Skeletal muscle satellite cell (primary cell): Measurements from ENCODE around the gene TMEM175.

Source experiments
- H3K27me3 ChIP-seq: 2 replicates; pipeline ENCODE4 v1.7.0; 2013; ENCODE audit warnings: low read length; ENCODE audit not compliant: control insufficient read depth, insufficient read depth
- H3K36me3 ChIP-seq: 2 replicates; pipeline ENCODE4 v1.7.0; 2013; ENCODE audit warnings: mild to moderate bottlenecking, control low read depth, low read length; ENCODE audit not compliant: insufficient read depth
- H3K4me1 ChIP-seq: 2 replicates; pipeline ENCODE4 v1.7.0; 2013; ENCODE audit warnings: low read length; ENCODE audit not compliant: control insufficient read depth, insufficient read depth
- H3K4me2 ChIP-seq: 2 replicates; pipeline ENCODE4 v1.7.0; 2013; ENCODE audit warnings: mild to moderate bottlenecking, low read length
- H3K4me3 ChIP-seq: 2 replicates; pipeline ENCODE4 v1.7.0; 2013; ENCODE audit warnings: low read length
- H3K9ac ChIP-seq: 2 replicates; pipeline ENCODE4 v1.7.0; 2013; ENCODE audit warnings: mild to moderate bottlenecking, low read depth, low read length, moderate library complexity
- H3K9me3 ChIP-seq: replicated peaks from 2 replicates; pipeline ENCODE4 v1.7.0; 2013; ENCODE audit warnings: mild to moderate bottlenecking, control low read depth, low read length

TMEM175 gene

DNA sequence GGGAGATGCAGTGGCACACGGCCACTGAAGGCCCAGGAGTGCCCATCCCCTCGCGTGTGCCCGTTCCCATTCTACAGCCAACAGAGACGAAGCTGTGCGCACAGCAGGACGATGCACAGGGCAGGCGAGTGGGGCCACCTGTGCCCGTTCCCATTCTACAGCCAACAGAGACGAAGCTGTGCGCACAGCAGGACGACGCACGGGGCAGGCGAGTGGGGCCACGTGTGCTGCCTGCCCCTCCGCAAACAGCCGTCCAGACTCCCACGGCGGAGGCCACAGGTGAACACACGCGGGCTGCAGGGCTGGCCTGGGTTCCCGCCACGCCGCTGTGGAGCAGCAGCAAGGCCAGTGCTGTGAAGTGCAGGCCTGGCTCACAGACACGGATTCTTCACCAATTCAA lies 32.2 kb upstream of the TMEM175 start:
- Histone ChIP-seq H3K4me1 (peaks cover 7% of the 10 kb centered on the region), H3K9ac (no peak overlapping the region), H3K4me2 (no peak overlapping the region), H3K27me3 (no peaks in the 10 kb centered on the region), H3K36me3 (peaks cover 46% of the 10 kb centered on the region), H3K4me3 (no peak overlapping the region), H3K9me3 (no peaks in the 10 kb centered on the region)

GRCh38 chr4:900721-901120 lies 31.5 kb upstream of the TMEM175 start:
- Histone ChIP-seq H3K4me3 (no peak overlapping the region), H3K27me3 (no peaks in the 10 kb centered on the region), H3K4me1 (peaks cover 7% of the 10 kb centered on the region), H3K9ac (no peak overlapping the region), H3K36me3 (peaks cover 43% of the 10 kb centered on the region), H3K4me2 (no peak overlapping the region), H3K9me3 (no peaks in the 10 kb centered on the region)

GRCh38 chr4:901192-901910 lies 30.9 kb upstream of the TMEM175 start:
- H3K4me2 ChIP-seq, result no peak overlapping the region
- no peaks in the 10 kb centered on the region for H3K27me3 ChIP-seq
- peaks cover 46% of the 10 kb centered on the region for H3K36me3 ChIP-seq
- no peak overlapping the region for H3K4me3 ChIP-seq
- H3K9me3 ChIP-seq, result no peaks in the 10 kb centered on the region
- H3K4me1 ChIP-seq, result peaks cover 7% of the 10 kb centered on the region
- H3K9ac ChIP-seq, result no peak overlapping the region

DNA sequence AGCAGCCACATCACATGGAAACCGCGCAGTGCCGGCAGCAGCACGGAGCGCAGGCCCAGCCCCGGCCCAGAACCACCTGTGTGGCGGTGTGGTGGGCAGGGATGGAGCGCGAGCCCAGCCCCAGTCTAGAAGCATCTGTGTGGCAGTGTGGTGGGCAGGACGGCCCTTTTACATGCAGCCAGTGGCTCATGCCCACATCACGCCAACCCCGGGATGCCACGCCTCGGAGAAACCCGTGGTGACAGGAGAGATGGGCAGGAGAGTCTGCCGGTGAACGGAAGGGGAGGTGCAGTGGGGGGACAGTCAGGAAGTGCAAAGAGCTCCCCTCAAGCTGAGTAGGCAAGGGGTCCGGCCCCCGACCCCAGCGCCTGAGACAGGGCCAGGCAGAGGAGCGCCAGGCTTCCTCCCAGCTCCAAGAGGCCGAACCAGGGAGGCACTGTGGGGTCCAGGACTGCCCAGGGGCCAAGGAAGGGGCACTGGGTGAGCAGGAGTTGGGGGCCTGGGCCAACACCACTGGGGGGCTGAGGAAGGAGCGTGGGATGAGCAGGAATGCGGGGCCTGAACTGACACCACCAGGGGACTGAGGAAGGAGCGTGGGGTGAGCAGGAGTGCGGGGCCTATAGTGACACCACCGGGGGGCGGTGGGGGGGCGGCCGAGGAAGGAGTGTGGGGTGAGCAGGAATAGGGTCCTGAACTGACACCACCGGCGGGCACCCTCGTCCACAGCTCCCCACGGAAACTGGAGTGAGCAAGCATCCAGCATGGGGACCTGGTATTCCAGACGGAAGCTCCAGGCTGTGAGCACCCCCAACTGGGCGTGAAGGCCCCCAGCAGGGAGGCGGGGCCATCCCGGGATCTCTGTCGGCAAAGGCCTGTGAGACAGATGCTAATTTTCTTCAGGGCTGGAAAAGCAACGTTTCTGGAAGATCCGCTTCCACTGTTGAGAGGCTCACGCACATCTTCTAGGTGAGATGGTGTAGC lies 28.9 kb upstream of the TMEM175 start:
- H3K4me1 ChIP-seq, result peaks cover 7% of the 10 kb centered on the region
- peaks cover 33% of the 10 kb centered on the region for H3K36me3 ChIP-seq

DNA sequence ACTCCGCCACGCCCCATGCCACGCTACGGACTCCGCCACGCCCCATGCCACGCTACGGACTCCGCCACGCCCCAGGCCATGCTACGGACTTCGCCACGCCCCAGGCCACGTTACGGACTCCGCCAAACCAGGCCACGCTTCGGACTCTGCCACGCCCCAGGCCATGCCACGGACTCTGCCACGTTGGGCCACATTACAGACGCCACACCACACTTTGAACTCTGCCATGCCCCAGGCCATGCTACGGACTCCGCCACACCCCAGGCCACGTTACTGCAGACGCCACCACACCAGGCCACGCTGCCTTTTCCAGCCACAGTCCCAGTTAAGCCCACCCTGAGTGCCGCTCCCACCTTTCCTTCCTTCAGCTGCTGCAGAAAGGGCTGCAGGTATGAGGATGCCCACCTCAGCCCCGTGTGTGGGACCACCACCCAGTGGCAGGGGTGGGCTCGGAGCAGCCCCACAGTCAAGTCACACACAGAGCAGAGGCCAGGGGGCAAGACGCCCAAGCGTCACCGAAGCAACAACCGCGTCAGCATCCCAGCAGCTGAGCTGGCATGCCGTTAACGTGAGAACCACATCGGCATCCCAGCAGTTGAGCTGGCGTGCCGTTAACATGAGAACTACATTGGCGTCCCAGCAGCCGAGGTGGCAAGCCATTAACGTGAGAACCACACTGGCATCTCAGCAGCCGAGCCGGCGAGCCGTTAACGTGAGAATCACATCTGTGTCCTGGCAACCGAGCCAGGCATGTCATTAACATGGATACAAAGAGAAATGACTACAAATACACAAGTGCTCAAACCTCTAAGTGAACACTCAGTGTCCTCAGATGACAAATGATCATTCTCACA lies 26.5 kb upstream of the TMEM175 start:
- peaks cover 38% of the 10 kb centered on the region for H3K36me3 ChIP-seq
- H3K27me3 ChIP-seq, result no peaks in the 10 kb centered on the region
- no peak overlapping the region for H3K4me2 ChIP-seq
- no peak overlapping the region for H3K9ac ChIP-seq
- H3K4me3 ChIP-seq, result no peak overlapping the region
- H3K9me3 ChIP-seq, result no peaks in the 10 kb centered on the region
- H3K4me1 ChIP-seq, result no peaks in the 10 kb centered on the region

More for the DNA sequence above, 28.9 kb upstream of the TMEM175 start:
- no peaks in the 10 kb centered on the region for H3K27me3 ChIP-seq
- no peak overlapping the region for H3K9ac ChIP-seq
- H3K4me3 ChIP-seq, result no peak overlapping the region
- no peaks in the 10 kb centered on the region for H3K9me3 ChIP-seq
- H3K4me2 ChIP-seq, result no peak overlapping the region

- H3K9me3 ChIP-seq, result no peaks in the 10 kb centered on the region
- no peak overlapping the region for H3K4me3 ChIP-seq
- peaks cover 43% of the 10 kb centered on the region for H3K36me3 ChIP-seq
- no peak overlapping the region for H3K9ac ChIP-seq
- H3K27me3 ChIP-seq, result no peaks in the 10 kb centered on the region
- no peaks in the 10 kb centered on the region for H3K4me1 ChIP-seq
- no peak overlapping the region for H3K4me2 ChIP-seq
These were observed 25.7 kb upstream of the TMEM175 start for GRCh38 chr4:906339-907102.

DNA sequence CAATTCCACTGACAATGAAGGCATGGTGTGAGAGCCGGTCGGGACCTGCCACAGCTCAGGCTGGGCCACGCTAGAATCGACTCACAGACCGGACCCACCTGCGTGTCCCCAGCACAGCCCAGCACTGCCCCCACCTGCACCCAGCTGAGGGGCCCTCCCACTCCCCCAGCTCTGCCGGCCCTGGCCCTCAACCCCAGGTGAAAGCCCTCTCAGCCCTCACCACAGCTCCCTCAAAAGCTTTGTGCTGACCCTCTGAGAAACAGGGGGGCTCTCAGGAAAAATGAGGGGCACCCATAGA lies 25.2 kb upstream of the TMEM175 start:
- peaks cover 46% of the 10 kb centered on the region for H3K36me3 ChIP-seq

DNA sequence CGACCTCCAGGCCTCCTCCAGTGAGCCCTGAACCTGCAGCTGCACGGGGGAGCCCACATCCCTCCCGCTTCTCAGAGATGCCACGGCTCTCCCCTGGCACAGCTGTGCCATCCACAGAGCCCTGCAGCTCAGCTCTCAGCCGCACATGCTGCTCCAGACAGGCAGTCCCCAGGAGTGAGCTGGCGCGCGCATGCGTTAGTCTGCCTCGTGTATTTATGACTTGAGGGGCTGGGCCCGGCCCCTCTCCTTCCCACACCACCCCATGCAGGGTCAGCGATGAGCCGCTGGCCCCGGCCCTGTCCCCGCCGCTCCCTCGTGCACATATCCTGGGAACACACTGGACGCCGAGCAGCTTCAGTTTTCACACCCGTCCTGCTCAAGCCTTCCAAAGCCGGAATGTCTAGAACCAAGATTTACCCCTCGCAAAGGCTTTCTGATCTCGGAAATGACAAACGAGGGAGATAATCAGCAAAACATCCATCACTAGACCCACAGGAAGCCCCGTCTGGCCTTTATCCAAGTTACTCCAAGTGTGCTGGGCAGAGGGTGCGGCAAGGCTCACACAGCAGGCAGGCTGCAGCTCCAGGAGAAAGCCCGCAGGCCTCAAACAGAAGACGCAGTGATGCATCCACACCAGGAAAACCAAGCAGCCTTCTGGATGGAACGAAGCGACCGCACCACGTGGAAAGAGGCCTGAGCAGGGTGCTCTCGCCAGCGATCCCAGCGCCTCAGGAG lies 24.4 kb upstream of the TMEM175 start:
- peaks cover 43% of the 10 kb centered on the region for H3K36me3 ChIP-seq
- H3K9ac ChIP-seq, result no peak overlapping the region
- no peaks in the 10 kb centered on the region for H3K9me3 ChIP-seq

More for the DNA sequence above, 25.2 kb upstream of the TMEM175 start:
- Histone ChIP-seq H3K27me3 (no peaks in the 10 kb centered on the region), H3K4me2 (no peak overlapping the region), H3K9ac (no peak overlapping the region), H3K4me1 (no peaks in the 10 kb centered on the region), H3K4me3 (no peak overlapping the region), H3K9me3 (no peaks in the 10 kb centered on the region)

DNA sequence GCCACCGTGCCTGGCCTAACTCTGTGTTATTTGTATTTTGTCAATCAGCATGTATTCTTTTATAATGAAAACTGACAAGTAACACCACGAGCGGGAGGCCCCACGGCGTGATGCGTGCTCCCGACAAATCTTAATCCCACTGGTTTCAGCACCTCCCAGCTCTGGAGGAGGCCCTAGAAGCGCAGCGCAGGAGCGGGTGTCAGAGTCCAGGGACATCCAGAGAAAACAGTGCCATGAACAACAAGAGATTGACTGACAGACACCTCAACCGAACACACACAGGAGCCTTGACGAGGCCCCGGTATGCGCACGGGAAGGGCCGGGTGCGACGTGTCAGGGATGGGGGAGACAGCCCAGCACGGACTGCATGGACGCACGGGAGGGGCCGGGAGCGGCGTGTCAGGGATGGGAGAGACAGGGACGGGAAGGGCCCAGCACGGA lies 23.1 kb upstream of the TMEM175 start:
- H3K27me3 ChIP-seq, result no peaks in the 10 kb centered on the region
- peaks cover 32% of the 10 kb centered on the region for H3K36me3 ChIP-seq
- H3K4me2 ChIP-seq, result no peak overlapping the region
- no peaks in the 10 kb centered on the region for H3K4me1 ChIP-seq
- no peaks in the 10 kb centered on the region for H3K9me3 ChIP-seq
- no peak overlapping the region for H3K4me3 ChIP-seq
- H3K9ac ChIP-seq, result no peak overlapping the region

More for the DNA sequence above, 24.4 kb upstream of the TMEM175 start:
- H3K4me3 ChIP-seq, result no peak overlapping the region
- no peak overlapping the region for H3K4me2 ChIP-seq
- H3K4me1 ChIP-seq, result no peaks in the 10 kb centered on the region
- H3K27me3 ChIP-seq, result no peaks in the 10 kb centered on the region

DNA sequence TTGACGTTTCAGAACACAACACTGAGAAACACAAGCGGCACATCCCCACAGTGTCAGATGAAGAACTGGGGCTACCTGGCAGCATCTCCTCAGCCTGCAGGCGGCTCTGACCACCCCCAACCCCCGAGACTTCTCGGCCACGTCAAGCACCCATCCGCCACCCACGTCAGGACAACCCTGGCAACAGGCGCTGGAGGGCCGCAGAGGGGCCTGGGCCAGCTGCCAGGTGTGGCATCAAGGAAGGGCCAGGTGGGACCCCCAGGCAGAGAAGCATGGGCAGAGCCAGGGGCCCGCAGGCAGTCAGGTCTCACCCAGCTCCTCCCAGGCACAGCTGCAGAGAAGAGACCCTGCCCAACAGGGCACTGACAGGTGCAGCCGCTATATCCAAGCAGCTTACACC lies 22.4 kb upstream of the TMEM175 start:
- H3K36me3 ChIP-seq, result peaks cover 29% of the 10 kb centered on the region
- no peak overlapping the region for H3K9ac ChIP-seq
- no peaks in the 10 kb centered on the region for H3K4me1 ChIP-seq

More for the DNA sequence above, 22.4 kb upstream of the TMEM175 start:
- H3K4me2 ChIP-seq, result no peak overlapping the region
- no peaks in the 10 kb centered on the region for H3K9me3 ChIP-seq
- H3K27me3 ChIP-seq, result no peaks in the 10 kb centered on the region
- no peak overlapping the region for H3K4me3 ChIP-seq
